Common myeloid progenitor, CD34-positive (primary cell): ENCODE data around the gene MAL.
A peak's percentile ranks its signal among the peaks of the same experiment; 100 is the strongest.

Source experiments
- CTCF ChIA-PET: fragments of 350-600 bp; sonication (Branson Sonifier 250); formaldehyde crosslinking; loops from one replicate; lab custom pipeline; 2021; ENCODE audit warnings: antibody characterized with exemption; lab: Charles Lee
- POLR2A ChIA-PET: fragments of 350-600 bp; sonication (Branson Sonifier 250); formaldehyde crosslinking; loops from one replicate; lab custom pipeline; 2021; ENCODE audit warnings: antibody characterized with exemption; lab: Charles Lee
- DNase-seq, 3 donors: peaks; one replicate each; pipeline versions ENCODE4 v3.0.0 to v3.0.0-alpha.2; 2013
- H3K27ac ChIP-seq, 2 experiments: 1 replicate in 1 of 2; 2 replicates in 1 of 2; pipeline ENCODE4 v1.7.0; 2013; ENCODE audit warnings: inconsistent platforms in 2 of 2, low read length in 2 of 2, mild to moderate bottlenecking in 2 of 2, low read depth in 1 of 2, moderate library complexity in 1 of 2; ENCODE audit not compliant: severe bottlenecking in 2 of 2, insufficient read depth in 1 of 2, poor library complexity in 1 of 2
- H3K27me3 ChIP-seq, 5 experiments: replicated peaks in 2 of 5; 1 replicate in 3 of 5; 2 replicates in 2 of 5; pipeline versions ENCODE4 v1.6.1 to v1.7.0; 2013; ENCODE audit warnings: low read length in 4 of 5, mild to moderate bottlenecking in 2 of 5, moderate library complexity in 2 of 5, inconsistent platforms in 1 of 5; ENCODE audit not compliant: insufficient read depth in 5 of 5, control insufficient read depth in 4 of 5
- H3K36me3 ChIP-seq, 4 experiments: 1 replicate in 2 of 4; 2 replicates in 2 of 4; pipeline versions ENCODE4 v1.6.1 to v1.7.0; 2013; ENCODE audit warnings: low read length in 3 of 4, control low read depth in 1 of 4, mild to moderate bottlenecking in 1 of 4; ENCODE audit not compliant: control insufficient read depth in 4 of 4, insufficient read depth in 4 of 4
- H3K4me1 ChIP-seq, 4 experiments: 1 replicate in 3 of 4; 2 replicates in 1 of 4; pipeline versions ENCODE4 v1.6.1 to v1.7.1; 2013; ENCODE audit warnings: low read length in 3 of 4, mild to moderate bottlenecking in 3 of 4, control low read depth in 1 of 4, inconsistent platforms in 1 of 4, moderate library complexity in 1 of 4; ENCODE audit not compliant: control insufficient read depth in 4 of 4, insufficient read depth in 4 of 4; ENCODE audit errors: control extremely low read depth in 1 of 4
- H3K4me3 ChIP-seq, 7 experiments: 1 replicate in 4 of 7; 2 replicates in 3 of 7; pipeline versions ENCODE4 v1.5.1 to v1.7.0; 2013; ENCODE audit warnings: mild to moderate bottlenecking in 7 of 7, low read length in 6 of 7, moderate library complexity in 6 of 7, inconsistent platforms in 2 of 7, low read depth in 2 of 7, control low read depth in 1 of 7; ENCODE audit not compliant: insufficient read depth in 4 of 7, control insufficient read depth in 1 of 7; ENCODE audit errors: extremely low read depth in 1 of 7
- H3K9me3 ChIP-seq, 5 experiments: 1 replicate in 4 of 5; 2 replicates in 1 of 5; pipeline versions ENCODE4 v1.6.1 to v1.7.1; 2013; ENCODE audit warnings: low read length in 4 of 5, mild to moderate bottlenecking in 2 of 5, inconsistent platforms in 1 of 5, low read depth in 1 of 5, moderate library complexity in 1 of 5; ENCODE audit not compliant: control insufficient read depth in 4 of 5, insufficient read depth in 2 of 5; ENCODE audit errors: control extremely low read depth in 1 of 5
- whole genome bisulfite sequencing: methylation state at CpG from one replicate; pipeline ENCODE4 v1.1.5; 2013; ENCODE audit not compliant: insufficient coverage; 5-methylcytosine and 5-hydroxymethylcytosine counted together

Gene MAL

GRCh38 chr2:95024960-95025405 lies 525 bp upstream of the MAL start:
- 9% methylated on average over 27 of the region's 30 CpGs for WGBS
- peaks cover 0 to 68% (median 28%) of the 10 kb centered on the region in 5 experiments for H3K27me3 ChIP-seq
- H3K4me3 ChIP-seq: peak overlapping the region in 3 of 7 experiments; percentile 39 to 74 (median 48)
- ChIA-PET CTCF (interaction anchor here (3.6 to 4.5 kb wide), 5 partner anchors 11 to 90 kb away, joined by 20 to 52 read pairs (median 29); no protein-coding TSS in a partner anchor), POLR2A (no interaction called here)
- H3K4me1 ChIP-seq: peaks cover 0 to 29% (median 25%) of the 10 kb centered on the region in 4 experiments
- no peak overlapping the region for H3K27ac ChIP-seq
- no peaks in the 10 kb centered on the region for H3K36me3 ChIP-seq
- DNase-seq: peak in 1 of 3 donors; percentile 13
- no peaks in the 10 kb centered on the region for H3K9me3 ChIP-seq

DNA sequence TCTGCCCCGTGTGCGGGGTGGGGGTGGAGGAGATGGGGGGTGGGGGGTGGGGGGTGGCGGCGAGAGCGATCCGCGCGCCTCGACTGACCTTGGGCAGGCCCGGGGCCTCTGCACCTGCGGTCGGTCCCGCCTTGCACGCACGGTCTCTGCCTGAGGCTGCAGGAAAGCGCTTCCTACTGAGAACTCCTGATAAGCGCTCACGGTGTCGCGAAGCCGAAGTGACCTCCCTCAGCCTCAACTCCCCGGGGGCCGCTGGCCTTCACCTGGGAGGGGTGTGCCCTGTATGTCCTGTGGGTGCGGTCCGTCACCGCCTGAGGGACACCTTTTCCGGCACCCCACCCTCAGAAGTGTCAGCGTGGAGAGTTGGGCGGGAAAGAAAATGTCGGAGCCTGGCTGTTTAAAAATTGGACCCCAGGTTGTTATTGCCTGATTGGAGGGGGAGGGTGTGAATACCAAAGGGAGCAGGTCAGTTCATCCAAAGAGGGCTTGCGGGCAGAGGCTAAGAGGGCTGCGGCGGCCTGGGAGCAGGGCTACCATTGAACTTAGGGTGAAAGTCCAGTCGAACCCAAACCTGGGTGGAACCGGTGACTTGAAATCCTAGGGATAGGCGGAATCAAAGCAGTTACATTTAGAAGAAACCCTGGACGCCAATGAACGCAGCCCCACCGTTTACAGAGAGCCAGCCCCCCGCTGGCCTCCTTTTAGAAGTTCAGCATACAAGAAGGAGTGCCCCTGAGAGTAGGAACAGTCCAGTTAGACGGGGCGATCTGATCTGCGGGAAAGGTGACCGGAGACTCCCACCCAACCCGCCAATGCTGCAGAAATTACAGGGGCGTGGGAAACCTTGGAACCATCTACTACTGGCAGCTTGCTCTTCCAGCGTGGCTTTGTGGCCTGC lies 1.2 kb downstream of the MAL start:
- peaks cover 0 to 77% (median 32%) of the 10 kb centered on the region in 5 experiments for H3K27me3 ChIP-seq
- ChIA-PET CTCF (interaction anchor here (1.2 to 1.3 kb wide), 2 partner anchors 15 to 89 kb away, joined by 5 to 6 read pairs; no protein-coding TSS in a partner anchor), POLR2A (interaction anchor here (1.2 kb wide), 1 partner anchor 13 kb away, joined by 4 read pairs; no protein-coding TSS in a partner anchor)
- 16% methylated on average over 19 of the region's 47 CpGs for WGBS
- H3K27ac ChIP-seq: no peak overlapping the region
- DNase-seq: peak in 2 of 3 donors; percentile 56 to 63
- no peaks in the 10 kb centered on the region for H3K36me3 ChIP-seq
- peak overlapping the region in 5 of 7 experiments; percentile 43 to 74 (median 53) for H3K4me3 ChIP-seq
- H3K9me3 ChIP-seq: no peaks in the 10 kb centered on the region
- H3K4me1 ChIP-seq: peaks cover 0 to 29% (median 25%) of the 10 kb centered on the region in 4 experiments

DNA sequence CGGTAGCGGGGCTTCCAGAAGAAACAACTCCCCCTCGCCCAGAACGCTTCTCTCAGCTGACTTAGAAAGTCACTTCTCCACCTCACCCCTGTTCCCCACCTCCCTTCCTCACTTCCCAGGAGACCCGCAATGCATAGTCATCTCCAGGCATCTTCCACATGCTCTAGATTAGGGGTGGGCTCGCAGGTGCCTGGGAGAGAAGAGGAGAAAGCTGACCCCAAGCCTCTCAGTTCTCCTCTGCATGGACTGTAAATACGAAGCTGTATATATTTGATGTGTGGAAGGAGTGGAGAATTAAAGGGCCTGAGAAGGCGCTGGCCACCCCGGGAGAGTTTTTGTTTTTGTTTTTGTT lies 1.8 kb downstream of the MAL start:
- H3K27me3 ChIP-seq: peaks cover 0 to 78% (median 32%) of the 10 kb centered on the region in 5 experiments
- no peaks in the 10 kb centered on the region for H3K9me3 ChIP-seq
- ChIA-PET POLR2A (interaction anchor here (1.2 kb wide), 1 partner anchor 12 kb away, joined by 4 read pairs; no protein-coding TSS in a partner anchor), CTCF (no interaction called here)
- no peak for DNase-seq
- no peak overlapping the region for H3K27ac ChIP-seq
- peaks cover 0 to 29% (median 25%) of the 10 kb centered on the region in 4 experiments for H3K4me1 ChIP-seq
- WGBS: 45% methylated on average over 4 of the region's 9 CpGs
- no peaks in the 10 kb centered on the region for H3K36me3 ChIP-seq
- H3K4me3 ChIP-seq: no peak overlapping the region

GRCh38 chr2:95029898-95030341 lies 4.4 kb downstream of the MAL start:
- H3K4me1 ChIP-seq: peaks cover 0 to 20% (median 18%) of the 10 kb centered on the region in 4 experiments
- H3K9me3 ChIP-seq: no peaks in the 10 kb centered on the region
- DNase-seq: no peak
- no peaks in the 10 kb centered on the region for H3K36me3 ChIP-seq
- no peak overlapping the region for H3K4me3 ChIP-seq
- CTCF ChIA-PET: interaction anchor here (0.8 to 1.2 kb wide), 2 partner anchors 13 to 24 kb away, joined by 3 read pairs; no protein-coding TSS in a partner anchor
- POLR2A ChIA-PET: interaction anchor here (0.5 kb wide), 1 partner anchor 11 kb away, joined by 4 read pairs; no protein-coding TSS in a partner anchor
- H3K27ac ChIP-seq: no peak overlapping the region
- H3K27me3 ChIP-seq: peaks cover 0 to 58% (median 26%) of the 10 kb centered on the region in 5 experiments
- WGBS: 100% methylated on average over 3 of the region's 4 CpGs

DNA sequence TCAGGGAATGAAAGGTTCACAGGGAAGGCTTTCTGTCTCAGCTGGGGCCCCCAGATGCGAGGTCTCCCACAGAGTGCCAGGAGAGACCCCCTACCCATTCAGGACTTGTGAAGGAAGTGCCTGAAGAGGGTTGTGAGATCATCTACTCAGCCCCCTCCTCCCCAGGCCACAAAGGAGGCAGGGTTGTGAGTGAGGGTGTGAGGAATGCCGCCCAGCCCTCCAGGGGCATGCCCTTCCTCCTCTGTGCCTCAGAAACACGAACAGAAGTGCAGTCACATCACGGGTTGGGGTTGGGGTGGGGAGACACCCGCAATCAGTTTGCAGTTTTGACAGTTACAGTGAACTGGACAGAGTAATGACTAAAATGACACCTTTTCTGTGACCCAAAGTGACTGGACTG lies 5.0 kb downstream of the MAL start:
- H3K9me3 ChIP-seq: no peaks in the 10 kb centered on the region
- H3K36me3 ChIP-seq: no peaks in the 10 kb centered on the region
- no peak overlapping the region for H3K27ac ChIP-seq
- DNase-seq: no peak
- WGBS: 100% methylated on average over 1 of the region's 5 CpGs
- POLR2A ChIA-PET: no interaction called here
- CTCF ChIA-PET: interaction anchor here (0.8 to 2.1 kb wide), 2 partner anchors 14 kb away, joined by 3 to 5 read pairs; no protein-coding TSS in a partner anchor
- H3K4me1 ChIP-seq: peaks cover 0 to 15% (median 13%) of the 10 kb centered on the region in 4 experiments
- H3K27me3 ChIP-seq: peaks cover 0 to 52% (median 26%) of the 10 kb centered on the region in 5 experiments
- H3K4me3 ChIP-seq: no peak overlapping the region

- Histone ChIP-seq H3K36me3 (no peaks in the 10 kb centered on the region), H3K4me1 (peaks cover 0 to 9% (median 7%) of the 10 kb centered on the region in 4 experiments), H3K9me3 (no peaks in the 10 kb centered on the region), H3K27ac (no peak overlapping the region), H3K27me3 (peaks cover 0 to 45% (median 22%) of the 10 kb centered on the region in 5 experiments), H3K4me3 (no peak overlapping the region)
- no peak for DNase-seq
- CTCF ChIA-PET: interaction anchor here (0.6 to 2.1 kb wide), 5 partner anchors 9 to 158 kb away, joined by 3 to 10 read pairs (median 3); no protein-coding TSS in a partner anchor
- POLR2A ChIA-PET: no interaction called here
- 94% methylated on average over 7 of the region's 7 CpGs for WGBS
Measured at GRCh38 chr2:95031076-95031725, 5.7 kb downstream of the MAL start.
